Right renal pelvis (tissue), 4 donors: ENCODE measurements around the gene KRTAP12-2. TPM values are rescaled to one million over a fixed set of nuclear protein-coding genes. Genes with fewer than 3 reads are reported as not detected.

ENCODE experiments used
- DNase-seq, 4 donors: peaks; one replicate each; pipeline ENCODE4 v3.0.0-alpha.2; 2013; ENCODE audit warnings: low read depth in 4 of 4, low spot score in 3 of 4, missing footprints in 1 of 4
- polyA plus RNA-seq, 4 donors: library from polyadenylated mRNA; unstranded; fragments of 120-200 nt; gene quantifications; one replicate each; pipeline ENCODE4 v1.2.1, GENCODE V29; 2013; ENCODE audit not compliant: insufficient read length in 4 of 4

KRTAP12-2 gene, protein sequence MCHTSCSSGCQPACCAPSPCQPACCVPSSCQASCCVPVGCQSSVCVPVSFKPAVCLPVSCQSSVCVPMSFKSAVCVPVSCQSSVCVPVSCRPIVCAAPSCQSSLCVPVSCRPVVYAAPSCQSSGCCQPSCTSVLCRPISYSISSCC
- polyA plus RNA-seq, result not detected

GRCh38 chr21:44666401-44667320, at the start of gene KRTAP12-2:
Gene KRTAP12-2 (minus strand): TSS chr21:44666927. CDS start chr21:44666886, 41 bp downstream.
- DNase-seq, result no peak

GRCh38 chr21:44714905-44715304, 48.2 kb upstream of the KRTAP12-2 start:
- DNase-seq, result no peak

GRCh38 chr21:44713846-44714245, 47.1 kb upstream of the KRTAP12-2 start:
- DNase-seq, result no peak

DNA sequence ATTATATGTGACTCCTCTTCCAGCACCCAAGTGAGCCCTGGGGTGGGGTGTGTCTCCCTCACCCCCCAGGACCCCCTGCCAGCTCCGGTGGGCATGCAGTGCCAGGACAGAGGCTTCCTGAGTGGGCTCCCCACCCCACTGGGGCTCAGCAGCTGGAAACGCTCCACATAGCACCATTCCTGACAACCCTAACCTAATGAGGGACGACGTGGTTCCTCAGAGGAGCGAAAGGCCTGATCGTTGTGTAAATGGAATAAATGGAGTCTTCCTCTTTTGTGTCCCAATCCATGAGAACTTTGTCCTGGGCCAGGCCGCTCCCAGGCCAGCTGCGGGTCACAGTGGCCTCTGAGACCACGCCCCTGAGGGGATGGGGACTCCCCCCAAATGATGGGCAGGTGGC, 46.4 kb upstream of the KRTAP12-2 start:
- no peak for DNase-seq

DNA sequence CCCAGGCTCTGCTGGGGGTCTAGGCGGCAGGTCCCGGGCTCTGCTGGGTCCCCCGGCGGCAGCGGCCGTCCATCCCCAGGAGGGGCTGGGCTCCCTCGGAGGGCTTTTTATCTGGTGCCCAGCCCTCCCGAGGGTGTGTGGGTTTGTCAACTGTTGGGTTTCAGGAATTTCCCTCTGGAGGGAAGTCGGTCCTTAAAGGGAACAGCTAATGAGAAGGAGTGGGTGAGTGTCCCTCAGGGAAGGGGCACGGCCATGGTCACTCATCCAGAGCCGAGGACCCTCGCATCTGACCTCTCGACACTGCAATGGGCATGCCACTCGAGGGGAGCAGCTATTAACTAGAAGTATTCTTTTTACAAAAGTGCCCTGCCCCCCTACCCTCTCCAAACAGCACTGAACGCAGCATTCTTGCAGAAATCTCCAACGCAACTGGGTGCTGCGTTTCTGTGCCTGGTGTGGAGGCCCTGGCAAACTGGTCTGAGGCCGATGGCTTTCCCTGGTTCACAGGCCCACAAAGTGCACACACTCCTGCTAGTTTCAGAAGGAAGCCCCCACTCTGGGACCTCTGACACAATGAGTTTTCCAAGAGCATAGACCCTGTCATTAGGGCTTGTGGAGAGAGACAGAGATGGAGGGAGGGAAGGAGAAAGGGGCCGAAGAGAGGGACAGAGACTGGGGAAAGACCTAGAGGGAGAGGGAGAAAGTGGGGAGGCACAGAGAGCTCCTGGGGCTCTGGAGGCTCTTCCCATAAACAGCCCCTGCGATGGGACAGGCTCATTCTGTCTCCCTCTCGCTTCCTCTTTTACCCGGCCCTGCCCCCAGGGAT, 45.7 kb upstream of the KRTAP12-2 start:
- no peak for DNase-seq

GRCh38 chr21:44711327-44712202, 44.8 kb upstream of the KRTAP12-2 start, which contains the start of gene TSPEAR:
Gene TSPEAR (minus strand): TSS chr21:44711572. CDS start chr21:44711514, 58 bp downstream.
- DNase-seq, result no peak

DNA sequence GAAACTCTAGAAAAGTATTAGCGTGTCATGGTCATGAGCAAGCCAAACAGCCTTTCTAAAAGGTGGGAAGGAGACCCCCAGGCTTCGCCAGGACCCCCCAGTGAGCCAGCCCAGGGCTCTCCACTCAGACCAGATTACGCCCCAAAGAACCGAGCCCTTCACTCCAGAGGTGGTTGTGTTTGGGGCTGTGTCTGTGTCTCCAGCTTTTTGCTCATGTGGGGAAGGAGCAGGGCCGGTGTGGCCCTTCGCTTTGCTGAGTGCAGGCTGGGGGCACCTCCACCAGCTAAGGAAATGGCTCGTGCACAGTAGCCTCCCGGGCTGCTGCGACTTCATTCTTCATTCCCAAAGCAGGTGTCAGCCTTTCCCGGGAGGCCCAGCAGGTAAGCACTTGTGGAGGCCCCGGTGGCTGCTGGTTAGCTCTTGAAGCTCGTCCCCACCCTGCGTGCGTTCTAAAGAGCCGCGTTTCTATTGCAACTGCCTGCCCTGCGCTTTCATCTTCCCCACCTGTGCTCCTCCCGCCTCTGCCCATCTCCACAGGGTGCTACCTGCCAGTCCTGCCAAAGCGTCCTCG, 44.1 kb upstream of the KRTAP12-2 start:
- no peak for DNase-seq

- DNase-seq, result no peak
Measured at GRCh38 chr21:44710294-44710665, 43.6 kb upstream of the KRTAP12-2 start.

DNA sequence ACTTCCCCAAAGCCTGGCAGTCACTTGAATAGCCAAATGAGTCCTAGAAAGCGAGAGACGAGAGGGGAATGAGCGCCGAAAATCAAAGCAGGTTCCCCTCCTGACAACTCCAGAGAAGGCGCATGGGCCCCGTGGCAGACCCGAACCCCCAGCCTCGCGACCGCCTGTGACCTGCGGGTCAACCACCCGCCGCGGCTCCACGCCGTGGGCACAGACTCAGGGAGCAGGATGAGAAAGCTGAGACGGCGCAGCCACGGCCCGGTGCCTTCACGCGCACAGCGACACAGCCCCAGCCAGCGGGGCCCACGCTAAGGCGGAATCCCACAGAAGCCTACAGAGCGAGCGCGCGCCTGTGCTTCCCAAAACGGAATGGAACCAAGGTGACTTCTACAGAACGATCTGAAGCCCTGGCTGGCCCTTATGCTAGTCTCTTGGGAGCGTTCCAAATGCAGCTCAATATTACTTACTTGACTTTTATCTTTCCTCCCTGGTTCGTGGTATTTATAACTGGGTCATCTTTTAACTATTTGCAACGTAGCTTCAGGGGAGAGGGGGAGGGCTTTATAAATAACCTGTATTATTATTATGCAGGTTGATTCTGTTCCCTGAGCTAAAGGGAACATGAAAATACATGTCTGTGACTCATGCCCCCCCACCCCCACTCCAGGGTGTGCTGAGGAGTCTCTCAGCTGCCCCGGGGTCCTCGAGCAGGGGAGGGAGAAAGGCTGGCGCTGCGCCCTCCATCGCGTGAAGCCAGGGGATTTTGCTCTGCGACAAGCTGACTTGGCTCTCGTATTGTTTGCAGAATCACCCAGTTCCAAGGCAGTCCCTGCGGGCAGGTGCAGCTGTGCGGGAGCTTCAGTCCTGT, 42.9 kb upstream of the KRTAP12-2 start:
- DNase-seq, result no peak

DNA sequence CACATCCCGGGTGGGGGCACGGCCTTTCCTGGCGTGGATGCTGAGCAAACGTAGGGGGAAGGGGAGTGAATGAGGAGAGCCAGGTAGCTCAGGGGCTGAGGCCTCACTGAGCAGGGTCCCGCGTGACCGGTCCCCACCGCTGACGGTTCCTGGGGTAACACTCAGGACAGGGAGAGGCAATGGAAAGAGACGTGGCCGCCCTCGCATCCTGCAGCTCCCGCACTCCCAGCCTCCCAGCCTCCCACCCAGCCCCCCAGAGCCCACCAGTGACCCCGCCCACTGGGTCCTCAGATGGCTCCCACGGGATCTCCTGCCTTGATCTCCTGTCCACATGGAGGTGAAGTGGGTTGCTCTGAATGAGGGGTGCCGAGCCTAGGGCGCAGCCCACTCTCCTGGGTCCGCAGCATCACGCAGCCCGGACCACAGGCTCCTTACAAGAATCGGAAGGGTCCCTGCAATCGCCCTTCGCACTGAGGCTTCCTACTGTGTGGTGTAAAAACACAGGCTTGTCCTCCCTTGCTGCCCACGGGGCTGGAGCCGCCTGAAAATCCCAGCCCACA, 42.2 kb upstream of the KRTAP12-2 start:
- no peak for DNase-seq

DNA sequence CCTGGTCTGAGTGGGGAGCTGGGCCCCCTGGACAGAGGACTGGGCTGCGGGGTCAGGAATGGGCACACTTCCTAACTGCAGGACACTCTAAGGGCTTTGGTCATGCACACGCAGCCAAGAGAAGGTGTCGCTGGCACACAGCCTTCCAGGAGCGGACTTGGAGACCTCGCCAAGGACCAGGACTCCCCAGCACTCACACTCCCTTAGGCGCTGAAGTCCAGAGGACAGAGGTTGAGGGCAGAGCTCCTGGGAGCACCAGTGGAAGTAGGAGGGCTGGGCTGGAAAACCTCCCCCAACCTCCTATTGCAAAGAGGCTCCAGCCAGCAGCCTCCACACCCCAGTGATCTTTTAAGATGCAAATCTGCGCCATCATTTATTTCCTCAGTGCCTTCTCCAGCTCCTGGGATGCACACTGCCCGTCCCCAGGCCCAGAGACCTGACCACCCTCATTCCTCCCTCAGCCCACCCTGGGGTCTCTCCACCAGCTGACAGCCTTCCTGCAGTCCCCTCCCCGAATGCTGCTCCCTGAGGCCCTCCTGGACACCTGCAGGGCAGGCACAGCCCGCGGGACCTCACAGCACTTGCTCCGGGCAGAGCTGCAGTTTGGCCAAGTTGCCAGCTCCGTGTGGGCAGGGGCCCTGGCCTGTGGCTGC, 41.6 kb upstream of the KRTAP12-2 start:
- DNase-seq, result no peak

DNA sequence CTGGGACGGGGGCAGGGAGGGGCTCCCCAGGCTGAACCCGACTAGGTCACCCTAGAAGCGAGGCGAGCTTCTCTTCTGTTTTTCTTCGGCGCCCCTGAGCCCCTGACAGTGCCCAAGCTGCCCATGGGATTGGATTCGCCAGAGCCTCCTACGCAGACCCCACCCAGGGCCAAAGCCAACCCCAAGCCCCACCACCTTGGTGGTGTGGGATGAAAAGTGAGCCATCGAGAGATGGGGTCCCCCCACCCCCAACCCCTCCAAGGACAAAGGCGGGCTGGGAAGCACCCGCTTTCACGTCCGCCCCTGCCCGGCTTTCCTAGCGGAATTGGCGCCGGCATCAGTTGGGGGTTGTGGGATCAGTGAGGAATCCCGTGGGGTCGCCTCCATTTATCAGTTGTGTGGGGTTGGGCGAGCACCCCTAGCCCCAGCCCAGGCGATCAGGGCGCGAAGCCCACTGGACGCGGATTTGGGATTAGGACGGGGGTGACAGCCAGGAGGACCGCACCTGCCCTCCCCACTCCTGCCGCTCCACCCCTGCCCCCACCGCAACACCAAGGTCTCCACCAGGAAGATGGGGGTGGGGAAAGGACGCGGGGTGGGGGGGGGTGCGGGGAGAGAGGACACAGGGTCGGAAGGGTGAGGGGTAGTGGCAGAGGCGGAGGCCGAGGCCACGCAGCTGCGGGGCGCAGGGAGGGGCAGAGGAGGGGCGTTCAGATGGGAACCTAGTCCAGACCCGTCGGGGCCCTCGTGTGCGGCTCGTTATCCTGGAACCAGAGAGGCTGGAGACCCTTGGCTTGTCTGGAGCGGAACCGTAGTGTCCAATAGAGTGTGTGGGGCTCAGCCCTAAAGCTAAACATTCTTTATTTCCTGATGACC, 40.2 kb upstream of the KRTAP12-2 start:
- no peak for DNase-seq

DNA sequence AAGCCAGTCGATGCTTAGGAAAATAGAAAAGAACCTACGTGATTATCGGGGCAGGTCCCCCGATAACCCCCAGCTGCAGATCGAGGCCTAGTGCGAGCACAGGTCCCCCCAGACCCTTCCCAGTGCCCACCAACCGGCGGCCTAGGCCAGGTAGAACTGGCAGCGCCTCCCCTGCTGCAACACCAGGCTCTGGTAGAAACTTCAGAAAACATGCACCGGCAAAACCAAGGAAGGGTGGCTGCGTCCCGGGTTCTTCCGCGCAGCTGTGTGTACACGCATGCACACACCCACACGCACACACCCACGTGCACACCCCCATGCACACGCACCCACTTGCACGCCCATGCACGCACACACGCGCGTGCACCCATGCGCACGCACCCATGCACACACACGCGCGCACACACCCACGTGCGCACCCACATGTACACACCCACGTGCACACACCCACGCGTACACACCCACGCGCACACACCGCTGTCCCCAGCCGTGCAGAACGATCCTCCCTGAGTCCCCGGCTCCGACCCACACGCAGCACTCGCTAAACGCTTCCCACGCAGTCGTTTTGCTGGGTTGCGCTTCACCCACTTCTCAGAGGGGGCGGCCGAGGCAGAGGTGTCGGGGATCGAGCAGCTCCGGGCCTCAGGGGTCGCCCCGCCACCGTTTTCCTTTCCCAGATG, 39.4 kb upstream of the KRTAP12-2 start:
- DNase-seq, result no peak

DNA sequence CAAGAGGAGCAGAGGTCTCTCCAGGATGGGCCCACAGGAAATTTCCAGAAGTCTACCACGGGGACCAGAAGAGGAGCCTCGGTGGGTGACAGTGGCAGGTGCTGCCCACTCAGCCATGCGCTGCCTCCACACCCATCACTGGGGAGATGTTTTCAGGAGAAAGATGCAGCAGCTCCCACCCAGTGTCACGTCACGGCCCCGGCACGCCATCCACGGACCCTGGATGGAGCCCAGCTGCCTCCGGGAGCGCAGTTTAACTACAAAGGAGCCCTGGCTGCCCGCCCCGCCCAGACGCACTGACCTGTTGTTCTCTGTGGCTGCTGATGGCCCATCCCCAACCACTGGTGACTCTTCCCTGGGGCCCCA, 37.9 kb upstream of the KRTAP12-2 start:
- DNase-seq, result no peak

DNA sequence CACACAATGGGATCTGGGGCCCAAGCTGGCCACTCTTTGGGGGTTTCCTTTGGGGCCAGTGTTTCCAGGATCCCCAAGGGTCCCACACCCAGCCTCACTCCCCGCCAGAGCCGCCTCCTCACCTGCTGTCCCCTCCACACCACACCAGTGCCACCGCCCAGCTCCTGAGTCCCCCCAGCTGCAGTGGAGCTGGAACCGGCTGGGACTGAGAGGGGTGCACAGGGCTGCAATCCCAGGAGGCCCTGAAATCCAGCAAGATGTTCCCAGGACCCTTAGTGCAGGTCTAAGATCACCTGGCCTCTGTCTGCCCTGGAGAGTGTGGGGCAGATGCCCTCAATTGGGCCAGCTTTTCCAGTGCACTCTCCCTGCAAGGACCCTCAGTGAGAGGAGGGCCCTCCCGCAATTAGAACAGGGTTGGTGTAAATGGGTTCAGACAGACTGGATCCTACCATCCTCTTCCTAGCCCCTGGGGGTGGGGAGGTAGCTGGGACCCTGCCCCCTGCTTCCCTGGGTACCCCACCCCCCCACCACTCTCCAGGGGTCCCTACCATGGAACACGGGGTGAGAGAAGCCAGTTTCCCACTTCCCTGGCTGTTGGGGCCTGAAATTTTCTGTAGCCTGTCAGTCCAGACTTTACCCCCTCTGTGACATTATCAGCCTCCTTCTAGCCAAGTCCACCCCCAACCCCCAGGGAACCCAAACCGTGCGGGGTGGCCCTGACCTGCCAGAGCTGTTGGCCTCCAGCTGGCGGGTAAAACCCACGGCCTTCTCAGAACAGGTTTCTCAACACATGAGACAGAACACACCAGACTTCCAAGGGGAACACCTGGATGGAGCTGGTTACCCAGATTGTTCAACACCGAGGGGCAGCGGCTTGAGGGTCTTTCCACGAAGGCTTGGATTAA, 37.3 kb upstream of the KRTAP12-2 start:
- no peak for DNase-seq
